IPS-15b (cell line): ENCODE data around the gene ARHGEF2.

Experiments
- H3K27me3 ChIP-seq: one replicate; pipeline ENCODE4 v1.6.1; 2013; ENCODE audit warnings: low read length; ENCODE audit not compliant: control insufficient read depth, insufficient read depth
- H3K36me3 ChIP-seq: one replicate; pipeline ENCODE4 v1.6.1; 2013; ENCODE audit warnings: low read length; ENCODE audit not compliant: control insufficient read depth, insufficient read depth
- H3K4me1 ChIP-seq: one replicate; pipeline ENCODE4 v1.6.1; 2013; ENCODE audit warnings: mild to moderate bottlenecking, low read length; ENCODE audit not compliant: control insufficient read depth, insufficient read depth
- H3K4me3 ChIP-seq: one replicate; pipeline ENCODE4 v1.5.1; 2013; ENCODE audit warnings: low read depth, low read length
- H3K9ac ChIP-seq: one replicate; pipeline ENCODE4 v1.6.1; 2013; ENCODE audit warnings: low read depth, mild to moderate bottlenecking, low read length
- H3K9me3 ChIP-seq: one replicate; pipeline ENCODE4 v1.6.1; 2013; ENCODE audit warnings: mild to moderate bottlenecking, low read length; ENCODE audit not compliant: control insufficient read depth, insufficient read depth

ARHGEF2 gene

DNA sequence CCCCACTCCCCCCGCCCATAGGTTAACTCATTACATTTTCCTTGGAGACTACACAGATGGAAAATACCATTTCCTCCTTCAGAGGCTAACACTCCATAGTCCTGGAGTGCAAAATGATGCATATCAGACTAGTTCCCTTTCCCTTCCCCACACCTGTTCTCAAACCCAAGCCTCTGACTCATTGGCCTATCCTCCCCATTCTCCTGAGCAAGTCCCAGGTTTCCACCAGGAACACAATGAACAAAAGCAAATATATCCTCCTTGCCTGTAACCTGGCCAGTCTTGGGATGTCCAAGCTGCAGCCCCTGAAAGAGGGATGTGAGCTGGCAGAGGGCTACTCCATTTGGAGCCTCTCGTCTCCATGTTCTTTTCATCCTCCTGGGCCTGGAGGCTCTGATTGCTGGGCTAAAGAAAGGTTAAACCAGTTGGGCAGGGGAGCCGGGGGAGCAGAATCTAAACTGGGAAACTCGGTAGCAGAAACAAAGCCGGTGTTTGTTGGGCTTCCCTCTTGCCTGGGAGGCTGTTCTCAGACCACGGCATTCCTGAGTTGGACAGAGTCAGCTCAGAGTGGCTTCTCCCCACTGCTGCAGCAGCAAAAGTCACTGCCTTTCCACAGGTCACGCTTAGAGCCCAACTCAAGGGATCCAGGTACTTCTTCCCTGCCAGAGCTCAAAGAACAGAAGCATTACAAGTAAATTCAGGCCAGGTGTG is 28.5 kb upstream of the ARHGEF2 start:
- no peak overlapping the region for H3K4me3 ChIP-seq
- no peaks in the 10 kb centered on the region for H3K9me3 ChIP-seq
- H3K27me3 ChIP-seq, result no peaks in the 10 kb centered on the region
- peaks cover 2% of the 10 kb centered on the region for H3K4me1 ChIP-seq
- no peak overlapping the region for H3K9ac ChIP-seq
- H3K36me3 ChIP-seq, result peaks cover 22% of the 10 kb centered on the region

DNA sequence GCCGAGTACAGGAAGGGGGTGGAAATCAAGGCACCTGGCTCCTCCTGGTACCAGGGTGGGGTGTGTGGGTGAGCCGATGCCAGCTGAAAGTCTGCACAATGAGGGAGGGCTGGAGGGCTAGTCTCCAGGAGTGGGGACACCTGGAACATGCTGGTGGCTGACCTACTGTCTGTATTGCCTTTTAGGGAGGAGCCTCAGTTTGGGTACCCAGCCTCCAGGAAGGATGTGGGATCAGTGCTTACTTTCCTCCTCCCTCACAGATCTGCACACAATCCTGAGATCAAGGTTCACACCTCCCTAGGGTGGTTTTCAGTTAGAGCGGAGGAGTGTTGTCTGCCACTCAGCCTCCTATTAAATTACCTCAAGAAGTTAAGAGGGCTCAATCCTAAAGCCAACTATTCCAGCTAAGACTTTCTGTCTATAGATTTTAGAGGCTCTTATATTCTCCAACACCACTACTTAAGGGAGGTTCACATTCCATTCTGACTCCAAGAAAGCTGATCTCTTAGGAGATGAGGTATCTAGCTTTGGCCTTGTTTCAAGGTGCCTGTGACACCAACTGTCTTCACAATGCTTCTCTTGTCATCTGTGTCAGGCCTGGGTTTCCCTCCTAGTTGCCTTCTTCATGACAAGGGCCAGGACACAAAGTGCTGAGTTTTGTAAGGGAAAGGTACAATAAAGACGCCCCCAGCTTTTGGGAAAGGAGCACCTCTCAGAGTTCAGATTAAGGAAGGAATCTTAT is 26.7 kb upstream of the ARHGEF2 start:
- no peak overlapping the region for H3K9ac ChIP-seq
- no peaks in the 10 kb centered on the region for H3K27me3 ChIP-seq
- peaks cover 10% of the 10 kb centered on the region for H3K36me3 ChIP-seq
- H3K4me3 ChIP-seq, result no peak overlapping the region
- no peaks in the 10 kb centered on the region for H3K9me3 ChIP-seq
- H3K4me1 ChIP-seq, result peaks cover 2% of the 10 kb centered on the region

DNA sequence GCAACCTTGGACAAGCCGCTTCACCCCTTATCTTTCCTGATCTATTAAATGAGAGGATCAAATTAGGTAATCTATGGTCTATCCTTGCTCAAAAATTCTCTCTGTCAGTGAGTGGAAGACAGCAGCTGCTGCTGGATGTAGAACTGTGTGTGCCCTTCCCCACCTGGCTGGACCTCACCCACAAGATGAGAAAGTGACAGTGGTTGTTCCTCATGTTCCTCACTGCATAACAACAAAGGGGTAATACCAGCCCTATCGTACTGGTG is 25.5 kb upstream of the ARHGEF2 start:
- H3K4me1 ChIP-seq, result peaks cover 2% of the 10 kb centered on the region
- no peaks in the 10 kb centered on the region for H3K9me3 ChIP-seq
- peaks cover 3% of the 10 kb centered on the region for H3K36me3 ChIP-seq
- no peak overlapping the region for H3K9ac ChIP-seq
- no peak overlapping the region for H3K4me3 ChIP-seq
- no peaks in the 10 kb centered on the region for H3K27me3 ChIP-seq

DNA sequence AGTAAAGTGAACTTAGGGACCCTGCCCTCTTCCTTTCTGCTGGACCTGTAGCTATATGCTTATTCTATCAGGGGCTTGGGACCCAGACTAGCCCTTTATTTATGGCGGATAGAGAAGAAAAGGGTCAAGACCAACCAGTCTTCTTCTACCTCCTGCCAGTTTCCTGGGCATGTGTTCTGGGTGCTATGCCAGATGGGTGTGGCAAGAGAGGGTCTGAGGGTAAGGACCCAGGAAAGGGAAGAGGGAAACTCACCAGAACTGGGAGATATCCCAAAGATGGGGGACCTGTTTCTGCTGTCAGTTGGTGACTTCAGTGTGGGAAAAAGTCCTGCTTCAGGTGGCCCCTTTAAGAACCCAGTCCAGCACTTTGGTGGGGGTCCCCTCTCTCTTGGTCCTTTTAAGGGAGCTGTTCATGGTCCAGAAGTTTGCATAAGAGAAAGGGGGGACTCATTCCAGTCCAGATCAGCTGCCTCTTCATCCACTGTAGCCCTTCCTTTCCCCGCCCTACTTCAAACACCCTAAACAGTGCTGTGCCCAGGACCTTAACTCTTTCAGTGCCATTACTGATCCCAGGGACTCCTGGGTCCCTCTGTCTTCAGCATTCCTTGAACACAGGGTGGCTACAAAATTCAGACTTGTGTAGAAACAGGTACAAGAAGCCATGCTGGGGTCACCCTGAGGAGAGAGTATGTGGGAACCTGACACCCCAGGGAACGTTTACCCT is 24.0 kb upstream of the ARHGEF2 start:
- H3K4me3 ChIP-seq, result no peak overlapping the region
- no peak overlapping the region for H3K9ac ChIP-seq
- H3K4me1 ChIP-seq, result peaks cover 2% of the 10 kb centered on the region
- no peaks in the 10 kb centered on the region for H3K36me3 ChIP-seq
- no peaks in the 10 kb centered on the region for H3K9me3 ChIP-seq
- no peaks in the 10 kb centered on the region for H3K27me3 ChIP-seq

DNA sequence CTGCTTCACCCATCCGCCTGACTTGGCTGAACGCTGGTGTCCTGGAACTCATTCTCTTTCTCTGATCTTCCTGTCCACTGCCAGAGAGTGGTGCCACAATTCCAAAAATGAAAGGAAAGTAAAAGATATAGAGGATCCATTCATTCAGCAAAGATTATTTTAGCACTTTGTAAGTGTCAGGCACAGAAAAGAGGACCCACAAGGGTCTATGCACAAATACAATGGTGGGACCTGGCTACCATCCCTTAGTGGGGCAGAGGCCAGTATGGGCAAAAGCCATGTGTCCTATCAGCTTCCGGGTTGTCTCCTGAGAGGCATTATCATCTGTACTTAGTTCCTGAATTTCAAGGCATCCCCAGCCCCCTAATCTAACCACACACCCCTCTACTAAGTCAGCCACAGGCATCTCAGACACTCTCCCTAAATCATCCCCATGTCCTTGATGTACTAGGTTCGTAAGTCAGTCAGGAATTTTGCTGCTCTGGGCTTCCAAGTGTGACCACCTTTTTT is 23.4 kb upstream of the ARHGEF2 start:
- Histone ChIP-seq H3K9me3 (no peaks in the 10 kb centered on the region), H3K4me3 (no peak overlapping the region), H3K9ac (no peak overlapping the region), H3K27me3 (no peaks in the 10 kb centered on the region), H3K36me3 (no peaks in the 10 kb centered on the region), H3K4me1 (peaks cover 2% of the 10 kb centered on the region)

DNA sequence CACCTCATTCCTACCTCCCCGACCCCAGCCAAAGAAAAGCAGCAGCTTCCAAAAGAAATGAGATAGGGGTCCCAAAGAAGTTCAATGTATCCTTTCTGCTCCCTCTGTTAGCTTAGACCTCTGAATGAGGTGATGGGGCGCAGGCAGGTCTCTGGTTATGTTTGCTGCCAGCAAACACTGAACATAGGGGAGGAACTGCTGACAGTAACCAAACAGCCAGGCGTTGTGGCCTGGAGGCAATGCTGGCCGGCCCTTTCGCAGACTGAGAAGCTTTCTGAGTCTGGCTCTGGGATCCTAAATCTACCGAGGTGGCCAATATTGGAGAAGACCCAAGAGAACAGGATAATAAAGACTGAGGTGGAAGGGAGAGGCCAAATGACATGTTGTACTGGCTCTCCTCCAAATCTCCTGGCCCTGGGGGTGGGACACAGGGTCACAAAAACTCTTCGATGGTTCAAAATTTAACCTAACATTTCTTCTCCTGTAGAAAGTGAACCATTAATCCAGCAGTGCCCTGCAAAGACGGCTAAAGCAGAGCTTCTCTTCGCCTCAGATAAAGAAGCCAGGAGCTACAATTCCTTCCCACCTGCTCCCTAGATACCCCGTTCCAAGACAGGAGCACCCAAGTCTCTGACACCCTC is 22.8 kb upstream of the ARHGEF2 start:
- H3K9ac ChIP-seq, result no peak overlapping the region
- H3K4me3 ChIP-seq, result no peak overlapping the region
- H3K36me3 ChIP-seq, result no peaks in the 10 kb centered on the region
- no peaks in the 10 kb centered on the region for H3K9me3 ChIP-seq
- H3K4me1 ChIP-seq, result peaks cover 2% of the 10 kb centered on the region
- no peaks in the 10 kb centered on the region for H3K27me3 ChIP-seq

DNA sequence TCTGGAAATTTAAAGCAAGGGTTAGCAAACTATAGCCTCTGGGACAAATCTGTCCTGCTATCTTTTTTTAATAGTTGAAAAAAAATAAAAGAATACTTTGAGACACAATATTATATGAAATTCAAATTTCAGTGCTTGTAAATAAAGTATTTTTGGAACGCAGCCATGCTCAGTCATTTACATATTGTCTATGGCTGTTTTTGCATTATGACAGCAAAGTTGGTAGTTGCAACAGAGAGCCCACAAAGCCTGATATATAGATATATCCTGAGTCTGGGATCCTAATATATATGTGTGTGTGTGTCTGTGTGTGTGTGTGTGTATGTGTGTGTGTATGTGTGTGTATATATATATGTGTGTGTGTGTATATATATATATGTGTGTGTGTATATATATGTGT is 21.6 kb upstream of the ARHGEF2 start:
- Histone ChIP-seq H3K9ac (no peak overlapping the region), H3K4me3 (no peak overlapping the region), H3K27me3 (no peaks in the 10 kb centered on the region), H3K4me1 (peaks cover 2% of the 10 kb centered on the region), H3K36me3 (no peaks in the 10 kb centered on the region), H3K9me3 (no peaks in the 10 kb centered on the region)

DNA sequence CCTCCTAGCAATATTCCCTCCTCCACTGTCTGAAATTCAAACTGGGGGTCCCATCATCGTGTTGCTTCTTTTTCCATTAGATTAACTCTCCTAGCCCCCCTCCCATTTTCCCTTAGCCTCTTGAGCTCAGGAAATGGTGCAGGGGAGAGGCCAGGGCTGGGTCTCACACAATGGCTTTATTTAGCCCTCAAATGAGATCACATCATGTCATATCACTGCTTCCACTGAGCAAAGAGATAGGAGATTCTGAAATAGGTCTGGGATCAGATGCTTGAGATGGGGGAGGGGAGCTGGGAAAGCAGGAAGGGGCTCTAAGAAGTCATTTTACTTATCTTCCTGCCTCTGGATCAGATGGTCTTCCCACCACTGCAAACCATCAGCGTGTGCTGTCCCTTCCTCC is 17.8 kb upstream of the ARHGEF2 start:
- Histone ChIP-seq H3K9ac (no peak overlapping the region), H3K4me1 (no peaks in the 10 kb centered on the region), H3K27me3 (no peaks in the 10 kb centered on the region), H3K36me3 (no peaks in the 10 kb centered on the region), H3K9me3 (no peaks in the 10 kb centered on the region), H3K4me3 (no peak overlapping the region)

DNA sequence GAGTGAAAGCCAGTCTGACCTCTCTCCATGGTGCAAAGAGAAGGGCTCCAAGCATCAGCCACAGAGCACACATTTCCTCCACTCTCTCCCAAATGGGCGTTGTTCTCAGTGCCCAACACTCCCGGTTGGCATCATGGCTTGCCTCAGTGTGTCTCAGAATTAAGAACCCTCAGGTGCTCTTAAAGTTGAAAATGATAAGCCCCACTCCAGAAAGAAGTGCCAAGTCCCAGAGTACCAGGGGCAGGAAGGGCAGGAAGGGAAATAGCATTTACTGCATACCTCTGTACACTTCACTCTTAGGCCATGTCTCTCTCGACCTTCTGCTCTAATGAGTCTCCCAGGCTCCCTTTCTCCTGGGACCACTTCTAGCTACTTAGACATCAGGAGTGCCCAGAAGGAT is 15.2 kb upstream of the ARHGEF2 start:
- no peak overlapping the region for H3K4me3 ChIP-seq
- peaks cover 5% of the 10 kb centered on the region for H3K4me1 ChIP-seq
- no peaks in the 10 kb centered on the region for H3K27me3 ChIP-seq
- H3K36me3 ChIP-seq, result no peaks in the 10 kb centered on the region
- H3K9ac ChIP-seq, result no peak overlapping the region
- H3K9me3 ChIP-seq, result no peaks in the 10 kb centered on the region

DNA sequence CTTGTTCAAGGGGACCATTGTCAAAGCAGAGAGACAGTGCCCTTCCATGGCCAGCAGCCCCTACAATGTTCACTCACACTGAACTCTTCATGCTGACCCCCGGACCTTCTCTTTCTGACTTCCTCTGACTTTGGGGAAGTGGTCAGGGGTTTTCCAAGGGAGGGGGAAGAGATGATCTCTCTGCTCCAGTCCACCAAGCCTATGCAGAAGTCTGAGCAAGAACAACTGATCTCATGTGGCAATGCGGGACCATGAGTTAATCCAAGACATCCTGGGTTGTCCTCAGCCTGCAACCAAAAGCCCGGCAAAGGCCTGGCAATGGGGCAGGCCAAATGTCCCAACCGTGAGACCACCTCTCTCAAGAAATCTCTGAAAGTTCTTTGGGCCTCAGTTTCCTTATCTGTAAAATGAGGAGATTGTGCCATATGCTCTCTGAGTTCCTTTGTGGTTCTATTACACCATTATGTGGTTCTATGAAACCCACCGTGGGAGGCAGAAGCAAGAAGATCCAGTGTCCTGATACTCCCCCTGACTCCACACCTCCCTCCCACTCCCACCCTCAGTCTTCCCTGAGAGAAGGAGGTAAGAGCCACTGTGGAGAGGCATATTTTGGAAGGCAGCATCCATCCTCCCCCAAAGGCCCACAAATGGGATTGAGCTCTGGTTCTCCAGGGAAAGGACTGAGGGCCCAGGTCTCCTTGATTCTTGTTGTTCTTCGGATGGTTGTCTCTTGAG is 11.8 kb upstream of the ARHGEF2 start:
- H3K36me3 ChIP-seq, result no peaks in the 10 kb centered on the region
- H3K4me1 ChIP-seq, result peaks cover 5% of the 10 kb centered on the region
- H3K27me3 ChIP-seq, result no peaks in the 10 kb centered on the region
- no peak overlapping the region for H3K4me3 ChIP-seq
- H3K9ac ChIP-seq, result no peak overlapping the region
- H3K9me3 ChIP-seq, result no peaks in the 10 kb centered on the region
